Mesodermal cell (in vitro differentiated cells): Measurements from ENCODE around the gene GARIN3.
"Not testable (repeated sequence)": the region's sequence is repeated elsewhere in the genome, so short reads cannot be mapped to it uniquely, and the experiment has no call there.

Experiments
- H3K27ac ChIP-seq: 2 replicates; pipeline ENCODE4 v1.7.0; 2013; ENCODE audit warnings: mild to moderate bottlenecking, low read depth, low read length, moderate library complexity; ENCODE audit not compliant: severe bottlenecking
- H3K36me3 ChIP-seq: 2 replicates; pipeline ENCODE4 v1.7.1; 2013; ENCODE audit warnings: mild to moderate bottlenecking, low read length, moderate library complexity; ENCODE audit not compliant: control insufficient read depth, insufficient read depth
- H3K4me1 ChIP-seq: one replicate; pipeline ENCODE4 v1.7.1; 2013; ENCODE audit warnings: mild to moderate bottlenecking, low read length; ENCODE audit not compliant: insufficient read depth, control insufficient read depth, poor library complexity, severe bottlenecking
- H3K4me3 ChIP-seq: 2 replicates; pipeline ENCODE4 v1.7.0; 2013; ENCODE audit warnings: low read length, control low read depth, mild to moderate bottlenecking; ENCODE audit not compliant: insufficient read depth, poor library complexity, severe bottlenecking; ENCODE audit errors: extremely low read depth
- H3K9me3 ChIP-seq: 2 replicates; pipeline ENCODE4 v1.7.1; 2013; ENCODE audit warnings: mild to moderate bottlenecking, low read length, moderate library complexity; ENCODE audit not compliant: control insufficient read depth
- WGBS, 2 experiments: methylation state at CpG; one replicate each; pipeline ENCODE4 v1.1.5; 2013; ENCODE audit warnings: missing lambda C conversion rate in 2 of 2; ENCODE audit not compliant: insufficient coverage in 2 of 2; 5-methylcytosine and 5-hydroxymethylcytosine counted together

Gene GARIN3

GRCh38 chr5:157201857-157202256, 35.8 kb upstream of the GARIN3 start:
- Histone ChIP-seq H3K4me1 (no peaks in the 10 kb centered on the region), H3K27ac (no peak overlapping the region), H3K4me3 (no peak overlapping the region), H3K36me3 (no peaks in the 10 kb centered on the region), H3K9me3 (peaks cover 6% of the 10 kb centered on the region)
- 85 to 98% methylated on average over 2 to 4 of the region's 4 CpGs for whole genome bisulfite sequencing, 2 experiments

GRCh38 chr5:157198277-157198986, 32.4 kb upstream of the GARIN3 start:
- Histone ChIP-seq H3K4me1 (no peaks in the 10 kb centered on the region), H3K36me3 (no peaks in the 10 kb centered on the region), H3K4me3 (no peak overlapping the region), H3K27ac (no peak overlapping the region), H3K9me3 (no peaks in the 10 kb centered on the region)
- WGBS, 2 experiments = 78 to 85% methylated on average over 3 of the region's 5 CpGs

- Histone ChIP-seq H3K36me3 (no peaks in the 10 kb centered on the region), H3K4me3 (no peak overlapping the region), H3K9me3 (no peaks in the 10 kb centered on the region), H3K27ac (no peak overlapping the region), H3K4me1 (no peaks in the 10 kb centered on the region)
- no CpG with 5 or more reads among the region's 3 CpGs for WGBS, 2 experiments
Observed at GRCh38 chr5:157197086-157197485, 31.0 kb upstream of the GARIN3 start.

- Histone ChIP-seq H3K4me3 (no peak overlapping the region), H3K27ac (no peak overlapping the region), H3K36me3 (no peaks in the 10 kb centered on the region), H3K9me3 (no peaks in the 10 kb centered on the region), H3K4me1 (no peaks in the 10 kb centered on the region)
Observed at GRCh38 chr5:157196045-157196444, 30.0 kb upstream of the GARIN3 start.

GRCh38 chr5:157193699-157194424, 27.8 kb upstream of the GARIN3 start:
- H3K36me3 ChIP-seq = no peaks in the 10 kb centered on the region
- H3K4me1 ChIP-seq = no peaks in the 10 kb centered on the region
- H3K9me3 ChIP-seq = no peaks in the 10 kb centered on the region
- H3K4me3 ChIP-seq = no peak overlapping the region
- 94 to 97% methylated on average over 5 to 9 of the region's 10 CpGs for WGBS, 2 experiments
- H3K27ac ChIP-seq = no peak overlapping the region

GRCh38 chr5:157189223-157189622, 23.2 kb upstream of the GARIN3 start:
- Histone ChIP-seq H3K27ac (no peak overlapping the region), H3K4me1 (no peaks in the 10 kb centered on the region), H3K36me3 (no peaks in the 10 kb centered on the region), H3K9me3 (no peaks in the 10 kb centered on the region), H3K4me3 (no peak overlapping the region)
- 90 to 98% methylated on average over 3 to 5 of the region's 7 CpGs for WGBS, 2 experiments

- H3K9me3 ChIP-seq = no peaks in the 10 kb centered on the region
- H3K4me1 ChIP-seq = no peaks in the 10 kb centered on the region
- H3K27ac ChIP-seq = no peak overlapping the region
- H3K36me3 ChIP-seq = no peaks in the 10 kb centered on the region
- no peak overlapping the region for H3K4me3 ChIP-seq
Observed at GRCh38 chr5:157188270-157188669, 22.2 kb upstream of the GARIN3 start.

- no peak overlapping the region for H3K27ac ChIP-seq
- H3K36me3 ChIP-seq = no peaks in the 10 kb centered on the region
- no peaks in the 10 kb centered on the region for H3K4me1 ChIP-seq
- WGBS, 2 experiments = 56 to 66% methylated on average over 3 to 5 of the region's 5 CpGs
- no peaks in the 10 kb centered on the region for H3K9me3 ChIP-seq
- no peak overlapping the region for H3K4me3 ChIP-seq
Observed at GRCh38 chr5:157187046-157187754, 21.1 kb upstream of the GARIN3 start.

- 84 to 86% methylated on average over 7 to 8 of the region's 12 CpGs for WGBS, 2 experiments
- no peaks in the 10 kb centered on the region for H3K4me1 ChIP-seq
- H3K4me3 ChIP-seq = no peak overlapping the region
- H3K36me3 ChIP-seq = no peaks in the 10 kb centered on the region
- no peaks in the 10 kb centered on the region for H3K9me3 ChIP-seq
- H3K27ac ChIP-seq = no peak overlapping the region
Observed at GRCh38 chr5:157186309-157187045, 20.4 kb upstream of the GARIN3 start.

GRCh38 chr5:157185122-157185521, 19.1 kb upstream of the GARIN3 start:
- not testable (repeated sequence) for H3K36me3 ChIP-seq, H3K4me1 ChIP-seq, H3K9me3 ChIP-seq, H3K27ac ChIP-seq, H3K4me3 ChIP-seq
- 95 to 97% methylated on average over 5 to 6 of the region's 6 CpGs for WGBS, 2 experiments
